Astrocyte (in vitro differentiated cells and primary cell): ENCODE results near the gene LAMB4.

Source experiments
- CTCF ChIP-seq: IDR thresholded peaks from 2 replicates; pipeline ENCODE4 v1.5.1; 2011; ENCODE audit warnings: low read depth, mild to moderate bottlenecking, inconsistent platforms, low read length, moderate library complexity; ENCODE audit not compliant: insufficient read depth
- EZH2 ChIP-seq: IDR thresholded peaks from 2 replicates; pipeline ENCODE4 v1.6.1; 2012; ENCODE audit warnings: mild to moderate bottlenecking, low read length, inconsistent platforms; ENCODE audit not compliant: insufficient read depth

GRCh38 chr7:107989618-107990373, 140.4 kb downstream of the LAMB4 start:
- TF ChIP-seq CTCF, result no peak
- no peak for TF ChIP-seq EZH2
